Skeletal muscle satellite cell (primary cell): ENCODE measurements around the gene XAF1. TPM values are rescaled to one million over a fixed set of nuclear protein-coding genes. Genes with fewer than 3 reads are reported as not detected.
"Not testable (repeated sequence)": the region's sequence is repeated elsewhere in the genome, so short reads cannot be mapped to it uniquely, and the experiment has no call there.

ENCODE experiments used
- H3K27me3 ChIP-seq: 2 replicates; pipeline ENCODE4 v1.7.0; 2013; ENCODE audit warnings: low read length; ENCODE audit not compliant: control insufficient read depth, insufficient read depth
- H3K36me3 ChIP-seq: 2 replicates; pipeline ENCODE4 v1.7.0; 2013; ENCODE audit warnings: mild to moderate bottlenecking, control low read depth, low read length; ENCODE audit not compliant: insufficient read depth
- H3K4me1 ChIP-seq: 2 replicates; pipeline ENCODE4 v1.7.0; 2013; ENCODE audit warnings: low read length; ENCODE audit not compliant: control insufficient read depth, insufficient read depth
- H3K4me2 ChIP-seq: 2 replicates; pipeline ENCODE4 v1.7.0; 2013; ENCODE audit warnings: mild to moderate bottlenecking, low read length
- H3K4me3 ChIP-seq: 2 replicates; pipeline ENCODE4 v1.7.0; 2013; ENCODE audit warnings: low read length
- H3K9ac ChIP-seq: 2 replicates; pipeline ENCODE4 v1.7.0; 2013; ENCODE audit warnings: mild to moderate bottlenecking, low read depth, low read length, moderate library complexity
- H3K9me3 ChIP-seq: replicated peaks from 2 replicates; pipeline ENCODE4 v1.7.0; 2013; ENCODE audit warnings: mild to moderate bottlenecking, control low read depth, low read length
- small RNA-seq: library from RNA; depleted of rRNA; stranded (forward); fragments of <200 nt; gene quantifications from one replicate; pipeline ENCODE3, GENCODE V24; 2012

The XAF1 gene

DNA sequence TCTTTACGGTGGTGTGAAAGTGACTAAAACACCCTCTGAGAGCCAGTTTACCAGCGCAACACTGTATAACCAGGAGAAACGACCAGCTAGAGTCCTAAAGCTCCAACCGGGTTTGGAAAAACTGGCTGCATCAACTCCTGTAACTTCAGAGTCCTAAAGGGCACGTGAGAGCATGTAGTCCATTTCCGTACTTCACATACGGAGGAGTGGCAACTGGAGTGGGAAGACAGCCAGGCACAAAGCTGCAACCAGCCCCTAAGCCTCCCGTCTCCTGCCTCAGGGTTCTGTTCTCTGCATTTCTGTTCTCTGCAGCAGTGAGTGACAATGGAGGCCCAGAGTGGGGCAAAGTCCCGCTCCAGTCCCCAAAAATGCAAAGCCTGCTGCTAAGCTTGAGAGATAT, 56.4 kb downstream of the XAF1 start:
- Histone ChIP-seq H3K4me3 (no peak overlapping the region), H3K36me3 (no peaks in the 10 kb centered on the region), H3K4me2 (no peak overlapping the region), H3K9ac (no peak overlapping the region), H3K27me3 (peaks cover 30% of the 10 kb centered on the region), H3K9me3 (no peaks in the 10 kb centered on the region), H3K4me1 (no peaks in the 10 kb centered on the region)

DNA sequence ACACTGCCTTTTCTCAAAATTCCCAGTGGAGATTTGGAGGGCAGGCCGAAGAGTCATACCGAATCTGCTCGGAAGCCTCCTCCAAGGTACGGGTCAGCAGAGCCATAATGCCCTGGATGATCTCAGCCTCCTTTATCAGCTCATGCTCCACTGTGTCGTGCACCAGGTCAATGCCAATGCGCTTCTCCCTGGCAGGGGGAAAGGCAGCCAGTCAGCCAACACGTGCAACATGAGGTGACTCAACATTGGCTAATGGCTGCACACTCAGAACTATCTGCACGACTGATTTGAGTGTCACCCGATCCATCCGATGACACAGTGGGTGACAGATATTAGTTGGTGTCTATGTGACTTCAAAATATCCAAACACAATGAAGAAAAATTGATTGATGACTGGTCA, 59.9 kb downstream of the XAF1 start:
- H3K27me3 ChIP-seq: peaks cover 38% of the 10 kb centered on the region
- H3K4me1 ChIP-seq: no peaks in the 10 kb centered on the region
- H3K36me3 ChIP-seq: no peaks in the 10 kb centered on the region
- H3K9me3 ChIP-seq: no peaks in the 10 kb centered on the region
- no peak overlapping the region for H3K9ac ChIP-seq
- H3K4me2 ChIP-seq: no peak overlapping the region
- H3K4me3 ChIP-seq: no peak overlapping the region

DNA sequence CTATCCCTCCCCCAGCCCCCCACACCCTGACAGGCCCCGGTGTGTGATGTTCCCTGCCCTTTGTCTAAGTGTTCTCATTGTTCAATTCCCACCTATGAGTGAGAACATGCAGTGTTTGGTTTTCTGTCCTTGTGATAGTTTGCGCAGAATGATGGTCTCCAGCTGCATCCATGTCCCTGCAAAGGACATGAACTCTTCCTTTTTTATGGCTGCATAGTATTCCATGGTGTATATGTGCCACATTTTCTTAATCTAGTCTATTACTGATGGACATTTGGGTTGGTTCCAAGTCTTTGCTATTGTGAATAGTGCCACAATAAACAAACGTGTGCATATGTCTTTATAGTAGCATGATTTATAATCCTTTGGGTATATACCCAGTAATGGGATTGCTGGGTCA, 60.5 kb downstream of the XAF1 start:
- H3K4me2 ChIP-seq, H3K9ac ChIP-seq, H3K4me3 ChIP-seq, H3K4me1 ChIP-seq, H3K9me3 ChIP-seq, H3K36me3 ChIP-seq: not testable (repeated sequence)
- H3K27me3 ChIP-seq: peaks cover 37% of the 10 kb centered on the region

DNA sequence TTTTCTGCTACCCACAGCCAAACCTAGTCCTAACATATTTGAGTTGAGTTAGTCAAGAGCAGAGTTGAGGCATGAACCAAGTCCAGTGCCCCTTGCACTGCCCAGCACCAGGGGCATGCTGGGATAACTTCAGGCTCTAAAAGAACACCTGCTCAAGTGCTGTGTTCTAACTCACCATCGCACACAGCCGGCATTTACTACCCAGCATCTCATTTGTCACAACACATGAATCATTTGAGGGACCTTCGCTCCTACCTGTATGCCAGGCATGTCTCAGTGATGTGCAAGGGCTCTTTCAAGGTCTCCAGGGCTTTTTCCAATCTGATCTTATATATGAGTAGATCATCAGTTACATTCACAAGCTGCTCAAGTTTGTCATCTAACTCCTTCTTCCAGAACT, 63.1 kb downstream of the XAF1 start:
- Histone ChIP-seq H3K4me1 (peaks cover 9% of the 10 kb centered on the region), H3K27me3 (peaks cover 17% of the 10 kb centered on the region), H3K9me3 (no peaks in the 10 kb centered on the region), H3K4me2 (no peak overlapping the region), H3K9ac (no peak overlapping the region), H3K36me3 (no peaks in the 10 kb centered on the region), H3K4me3 (no peak overlapping the region)

DNA sequence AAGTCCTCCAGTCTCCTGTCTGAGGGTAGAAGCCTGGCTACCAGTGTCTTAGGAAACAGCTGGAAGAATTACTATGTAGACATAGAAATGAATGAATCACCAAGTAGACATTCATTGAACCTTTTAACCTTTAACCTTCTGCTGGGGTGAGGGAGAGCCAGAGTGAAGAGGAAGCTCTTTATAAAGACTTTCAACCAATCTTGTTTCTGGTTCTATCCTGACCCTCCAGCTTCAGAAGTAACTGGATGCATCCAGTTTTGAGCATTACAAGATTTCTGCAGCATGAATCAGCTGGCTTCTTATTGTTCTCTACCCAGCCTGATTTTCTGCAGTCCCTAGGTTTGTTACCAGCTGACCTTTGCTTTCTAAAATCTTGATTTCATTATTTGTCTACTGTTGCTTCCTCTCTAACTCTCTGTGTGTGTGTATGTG, 67.2 kb downstream of the XAF1 start:
- no peaks in the 10 kb centered on the region for H3K36me3 ChIP-seq
- H3K9me3 ChIP-seq: no peaks in the 10 kb centered on the region
- no peak overlapping the region for H3K9ac ChIP-seq
- peak overlapping the region; percentile 22 for H3K4me2 ChIP-seq
- no peak overlapping the region for H3K4me3 ChIP-seq
- H3K4me1 ChIP-seq: peaks cover 9% of the 10 kb centered on the region
- H3K27me3 ChIP-seq: peaks cover 22% of the 10 kb centered on the region

Small RNA genes within 50 kb of the gene (small RNA-seq; reads per million reads assigned to genes)
- not detected for gene AC004706.2
